IPS-18c (cell line): ENCODE data around the gene CTIF.

Experiments
- H3K4me3 ChIP-seq: 2 replicates; pipeline ENCODE4 v1.7.0; 2013; ENCODE audit warnings: low read depth, mild to moderate bottlenecking, low read length, moderate library complexity; ENCODE audit not compliant: insufficient read depth
- H3K9me3 ChIP-seq: one replicate; pipeline ENCODE4 v1.6.1; 2013; ENCODE audit warnings: mild to moderate bottlenecking, low read length, moderate library complexity; ENCODE audit not compliant: control insufficient read depth, insufficient read depth

CTIF gene

DNA sequence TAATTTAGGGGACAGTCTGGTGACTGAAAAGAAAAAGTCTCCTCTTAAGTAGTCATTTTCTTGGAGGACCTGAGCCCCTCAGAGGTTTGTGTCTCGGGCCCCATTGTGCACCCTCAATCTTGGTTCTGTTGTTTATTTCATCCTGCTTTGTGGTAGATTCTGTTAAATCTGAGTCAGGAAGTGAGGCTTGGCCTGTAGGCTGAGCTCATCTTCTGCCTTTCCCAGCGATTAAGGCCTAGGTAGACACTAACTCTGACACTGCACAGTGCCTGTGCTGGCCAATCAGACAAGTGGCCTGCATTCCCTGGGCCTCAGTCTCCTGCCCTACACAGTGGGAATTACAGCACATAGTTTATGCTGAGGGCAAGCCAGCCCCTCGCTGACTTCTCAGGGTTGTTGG lies 80.2 kb downstream of the CTIF start:
- H3K9me3 ChIP-seq = peaks cover 2% of the 10 kb centered on the region
- H3K4me3 ChIP-seq = no peak overlapping the region

DNA sequence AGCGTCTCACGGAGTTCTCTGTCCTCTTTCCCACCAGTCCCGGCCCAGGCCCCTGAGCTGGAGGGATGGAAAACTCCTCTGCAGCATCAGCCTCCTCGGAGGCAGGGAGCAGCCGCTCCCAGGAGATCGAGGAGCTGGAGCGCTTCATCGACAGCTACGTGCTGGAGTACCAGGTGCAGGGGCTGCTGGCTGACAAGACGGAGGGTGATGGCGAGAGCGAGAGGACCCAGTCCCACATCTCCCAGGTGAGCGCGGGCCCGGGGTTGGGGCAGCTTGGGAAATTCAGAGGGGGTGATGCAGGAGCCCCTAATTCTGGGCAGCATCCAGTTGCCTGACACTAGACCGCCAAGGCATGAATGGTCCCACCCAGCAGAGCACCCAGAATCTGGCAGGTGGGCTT lies 80.7 kb downstream of the CTIF start:
- Histone ChIP-seq H3K9me3 (peaks cover 2% of the 10 kb centered on the region), H3K4me3 (no peak overlapping the region)

DNA sequence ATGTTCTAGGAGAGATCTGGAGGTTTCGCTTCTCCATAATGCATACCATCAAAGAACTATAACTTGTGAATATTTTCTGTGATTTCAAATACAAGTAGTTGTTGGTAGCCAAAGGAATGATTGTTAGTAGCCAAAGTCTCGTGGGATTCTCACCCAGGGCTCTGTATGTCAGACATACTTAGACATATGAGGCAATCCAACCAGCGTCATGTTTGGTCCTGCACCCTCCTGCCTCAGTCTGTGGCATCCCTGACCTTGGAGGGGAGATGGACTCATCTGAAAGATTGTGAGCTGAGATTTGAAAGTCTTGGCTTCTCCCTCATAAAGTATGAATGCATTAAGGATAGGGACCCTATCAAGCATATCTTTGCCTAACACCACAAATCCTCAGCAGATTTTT lies 81.2 kb downstream of the CTIF start:
- Histone ChIP-seq H3K4me3 (no peak overlapping the region), H3K9me3 (peaks cover 2% of the 10 kb centered on the region)

DNA sequence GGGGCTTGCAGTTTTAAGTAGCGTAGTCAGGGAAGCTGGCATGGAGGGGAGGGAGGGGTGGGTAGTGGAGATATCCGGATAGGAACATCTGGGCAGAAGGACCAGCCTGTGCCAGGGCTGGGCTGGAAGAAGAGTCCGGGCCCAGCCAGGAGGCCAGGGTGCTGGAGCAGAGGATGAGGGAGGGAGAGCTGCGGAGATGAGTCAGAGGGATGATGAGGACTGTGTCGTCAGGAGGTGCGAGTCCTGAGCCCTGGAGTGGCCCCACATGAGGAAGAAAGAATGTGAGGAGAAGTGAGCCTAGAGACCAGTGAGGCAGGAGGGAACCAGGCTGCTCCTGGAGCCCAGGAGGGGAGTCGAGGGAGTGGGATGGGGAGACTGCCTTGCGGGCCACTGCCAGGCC lies 82.4 kb downstream of the CTIF start:
- Histone ChIP-seq H3K9me3 (peaks cover 2% of the 10 kb centered on the region), H3K4me3 (no peak overlapping the region)

DNA sequence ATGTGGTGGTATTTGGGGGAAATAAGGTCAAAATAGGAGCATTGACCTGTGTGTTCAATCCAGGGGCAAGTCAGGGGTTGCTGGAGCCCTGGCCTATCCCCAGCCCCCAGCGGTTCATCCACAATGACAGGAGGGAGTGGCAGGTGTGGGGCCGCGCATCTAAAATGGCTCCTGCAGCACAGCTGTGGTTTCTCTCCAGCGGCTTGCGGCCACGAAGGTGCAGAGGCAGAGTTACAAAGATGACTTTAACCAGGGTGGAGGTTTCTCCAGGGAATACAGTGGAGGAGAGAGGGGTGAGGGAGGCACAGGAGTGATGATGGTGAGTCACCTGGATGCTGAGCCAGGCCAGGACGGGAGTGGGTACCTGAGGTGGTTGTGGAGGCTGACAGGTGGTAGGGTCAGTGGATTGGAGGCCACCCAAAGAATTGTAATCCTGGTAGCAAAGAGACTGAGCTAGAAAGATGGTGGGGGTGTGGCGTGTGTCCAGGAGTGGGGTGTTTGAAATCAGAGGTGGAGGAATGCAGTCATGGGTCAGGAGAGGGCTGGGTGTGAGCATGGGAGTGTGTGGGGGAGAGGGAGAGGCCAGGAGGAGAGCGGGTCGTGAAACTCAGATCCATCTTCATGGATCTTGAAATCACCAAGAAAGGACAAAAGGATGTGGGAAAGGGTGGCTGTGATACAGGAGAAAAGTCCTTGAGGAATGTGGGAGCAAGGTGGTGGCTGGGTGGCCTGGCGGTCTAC lies 83.2 kb downstream of the CTIF start:
- no peak overlapping the region for H3K4me3 ChIP-seq
- H3K9me3 ChIP-seq = peaks cover 2% of the 10 kb centered on the region

DNA sequence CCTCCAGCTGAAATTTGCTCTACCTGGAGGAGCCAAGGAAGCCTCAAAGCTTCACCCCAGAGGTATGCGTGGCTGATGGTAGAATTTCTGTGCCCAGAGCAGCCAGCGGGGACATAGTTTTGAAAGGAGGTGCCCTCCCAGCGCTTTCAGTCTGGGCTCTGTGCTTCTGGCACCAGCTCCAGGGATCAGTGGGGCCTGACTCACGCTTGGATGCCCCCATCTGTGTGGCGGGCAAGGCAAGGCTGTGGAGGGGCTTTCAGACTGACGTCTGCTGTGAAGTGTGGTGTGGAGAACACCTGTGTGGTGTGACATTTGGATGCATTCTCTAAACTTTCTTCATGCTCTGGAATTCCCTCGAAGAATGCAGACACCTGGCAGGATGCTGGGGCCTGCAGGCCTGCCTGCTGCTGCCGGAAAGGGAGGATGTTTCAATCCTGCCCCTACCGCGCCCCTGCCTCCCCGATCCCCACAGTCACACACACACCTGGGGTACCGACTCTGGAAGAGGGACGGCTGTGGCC lies 84.1 kb downstream of the CTIF start:
- peaks cover 2% of the 10 kb centered on the region for H3K9me3 ChIP-seq
- no peak overlapping the region for H3K4me3 ChIP-seq

DNA sequence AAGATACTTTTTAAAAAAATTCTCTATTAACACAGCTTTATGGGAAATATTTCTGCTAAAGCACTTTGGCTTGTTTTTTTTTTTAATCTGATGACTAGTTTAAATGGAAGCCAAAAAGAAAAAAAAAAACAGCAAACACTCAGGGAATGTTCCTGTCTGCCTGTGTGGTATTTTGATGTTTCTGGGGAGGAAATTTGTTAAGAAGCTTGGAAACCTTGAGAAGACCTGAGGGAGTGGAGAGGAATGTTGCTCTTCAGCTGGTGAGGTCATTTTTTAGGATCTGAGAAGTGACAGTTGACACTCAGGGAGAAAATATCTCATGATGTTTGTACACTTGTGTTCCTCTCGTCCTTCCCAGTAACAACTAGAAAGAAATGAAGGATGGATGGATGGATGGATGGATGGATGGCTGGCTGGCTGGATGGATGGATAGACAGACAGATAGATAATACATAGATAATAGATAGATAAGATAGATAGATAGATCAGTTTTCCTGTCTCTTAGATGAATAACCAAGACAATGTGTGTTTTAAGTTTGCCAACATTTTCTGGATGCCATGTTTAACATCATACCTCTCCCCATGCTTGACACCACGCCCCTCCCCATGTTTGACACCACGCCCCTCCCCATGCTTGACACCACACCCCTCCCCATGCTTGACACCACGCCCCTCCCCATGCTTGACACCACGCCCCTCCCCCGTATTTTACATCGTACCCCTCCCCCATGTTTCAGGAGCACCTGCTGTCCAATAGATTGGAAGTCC lies 84.8 kb downstream of the CTIF start:
- H3K9me3 ChIP-seq = peaks cover 2% of the 10 kb centered on the region
- no peak overlapping the region for H3K4me3 ChIP-seq

DNA sequence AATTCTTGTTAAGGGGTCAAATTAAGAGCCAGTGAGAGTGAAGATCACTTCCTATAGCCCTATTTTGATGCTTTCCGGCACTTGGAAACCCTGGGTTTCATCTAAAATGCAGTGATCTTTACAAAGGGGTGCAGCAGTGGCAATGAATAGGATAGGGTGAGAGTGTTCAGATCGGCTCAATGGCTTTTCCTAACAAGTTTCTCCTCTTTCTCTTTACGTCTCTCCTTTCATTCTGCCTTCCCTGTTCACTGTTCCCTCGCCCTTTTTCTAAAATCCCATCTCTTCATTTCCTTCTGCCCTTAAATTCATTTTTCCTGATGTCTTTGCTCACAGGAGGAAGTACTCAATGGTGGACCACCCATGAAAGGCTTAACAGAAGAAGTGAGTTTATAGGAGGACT lies 86.0 kb downstream of the CTIF start:
- Histone ChIP-seq H3K4me3 (no peak overlapping the region), H3K9me3 (peaks cover 2% of the 10 kb centered on the region)

DNA sequence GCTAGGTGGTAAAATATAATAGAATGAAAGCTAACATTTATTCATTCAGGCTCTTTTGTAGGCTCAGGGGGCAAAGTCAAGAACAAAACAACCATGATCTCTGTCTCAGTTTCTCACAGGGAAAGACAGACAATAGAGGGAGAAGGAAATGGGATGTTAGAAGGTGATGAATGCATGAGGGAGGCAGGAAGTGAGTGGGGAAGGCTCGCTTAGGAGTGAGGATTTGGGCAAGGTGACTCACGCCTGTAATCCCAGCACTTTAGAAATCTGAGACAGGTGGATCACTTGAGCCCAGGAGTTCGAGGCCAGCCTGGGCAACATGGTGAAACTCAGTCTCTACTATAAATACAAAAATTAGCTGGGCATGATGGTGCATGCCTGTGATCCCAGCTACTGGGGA lies 88.4 kb downstream of the CTIF start:
- Histone ChIP-seq H3K9me3 (peaks cover 2% of the 10 kb centered on the region), H3K4me3 (no peak overlapping the region)

DNA sequence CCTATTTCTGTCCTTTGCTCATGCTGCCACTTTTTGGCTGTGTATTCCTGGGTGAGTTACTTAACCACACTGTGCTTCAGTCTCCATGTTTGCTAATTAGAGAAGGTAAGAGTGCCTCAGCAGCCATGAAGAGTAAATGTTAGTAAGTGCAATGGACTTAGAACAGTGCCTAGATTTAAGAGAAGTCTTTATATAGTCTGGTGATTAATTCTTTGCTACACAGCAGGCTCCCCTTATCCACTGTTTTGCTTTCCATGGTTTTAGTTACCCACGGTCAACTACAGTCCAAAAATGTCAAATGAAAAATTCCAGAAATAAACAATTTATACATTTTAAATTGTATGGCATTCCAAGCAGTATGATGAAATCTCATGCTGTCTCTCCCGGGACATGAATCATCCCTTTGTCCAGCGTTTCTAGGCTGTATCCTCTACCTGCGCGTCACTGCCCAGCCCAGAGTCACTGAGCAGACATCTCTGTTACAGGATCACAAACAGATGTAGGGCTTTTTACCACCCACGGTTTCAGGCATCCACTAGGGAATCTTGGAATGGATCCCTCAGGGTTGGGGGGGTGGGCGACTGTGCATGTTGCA lies 91.0 kb downstream of the CTIF start:
- no peak overlapping the region for H3K4me3 ChIP-seq
- H3K9me3 ChIP-seq = no peaks in the 10 kb centered on the region

DNA sequence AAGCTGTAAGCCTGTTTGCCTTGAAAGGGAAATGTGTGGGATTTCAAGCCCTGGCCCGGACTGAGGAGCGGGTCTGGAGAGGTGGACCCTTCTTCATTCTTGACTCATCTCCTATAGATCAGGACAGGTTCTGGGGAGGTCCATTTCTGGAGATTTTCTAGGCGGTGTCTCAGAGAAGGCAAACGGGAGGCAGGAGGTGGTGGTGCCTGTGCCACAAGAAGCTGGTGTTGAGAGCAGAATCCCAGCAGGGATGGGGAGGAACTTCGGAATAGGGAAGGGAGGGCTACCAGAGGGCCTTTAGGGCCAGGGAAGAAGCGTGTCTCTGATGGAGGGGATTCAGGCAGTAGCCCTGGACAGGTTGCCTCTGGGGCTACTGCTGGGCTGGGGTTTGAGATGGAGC lies 93.0 kb downstream of the CTIF start:
- no peak overlapping the region for H3K4me3 ChIP-seq
- H3K9me3 ChIP-seq = no peaks in the 10 kb centered on the region

DNA sequence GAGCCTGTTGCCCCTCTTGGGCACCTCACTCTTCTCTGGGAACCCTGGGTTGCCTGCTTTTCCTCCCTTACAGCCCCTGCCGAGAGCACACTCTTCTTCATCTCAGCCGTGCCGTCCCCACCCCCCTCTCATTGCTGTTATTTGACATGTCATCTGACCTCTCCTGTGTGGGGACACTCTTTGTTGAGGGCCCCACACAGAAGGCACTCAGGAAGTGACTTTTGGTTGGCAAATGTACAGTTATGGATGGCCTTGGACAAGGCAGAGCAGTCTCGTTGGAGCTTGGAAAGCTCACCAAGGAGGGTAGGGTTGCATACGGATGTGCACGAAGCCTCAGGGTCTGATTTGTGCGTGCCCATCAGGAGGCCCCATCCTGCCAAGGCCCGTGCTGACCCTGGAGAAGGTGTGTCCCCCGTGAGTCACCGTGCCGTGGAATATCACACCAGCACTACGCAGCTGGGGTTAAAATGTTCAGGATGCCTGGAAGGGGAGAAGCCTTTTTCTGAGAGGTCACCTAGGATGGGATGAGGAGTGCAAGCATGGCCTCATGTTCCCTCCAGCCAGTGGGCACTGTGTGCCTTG lies 93.9 kb downstream of the CTIF start:
- Histone ChIP-seq H3K4me3 (no peak overlapping the region), H3K9me3 (no peaks in the 10 kb centered on the region)

DNA sequence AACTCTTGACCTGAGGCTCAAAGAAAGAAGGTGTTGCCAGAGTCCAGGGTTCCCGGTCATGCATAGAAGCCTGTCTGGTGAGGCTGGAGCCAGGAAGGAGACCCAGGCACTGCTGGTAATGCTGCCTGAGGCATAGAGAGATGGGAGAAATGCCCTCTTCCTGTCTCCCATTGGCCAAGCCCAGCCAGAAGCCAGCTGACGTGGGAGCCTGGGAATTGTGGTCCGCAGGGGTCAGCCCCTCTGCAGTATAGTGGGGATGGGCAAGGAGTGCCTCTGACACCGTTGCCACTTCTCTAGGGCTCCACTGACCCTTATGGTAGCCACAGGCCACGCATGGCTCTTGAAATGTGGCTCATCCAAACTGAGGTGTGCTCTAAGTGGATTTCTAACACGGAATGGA lies 95.7 kb downstream of the CTIF start:
- Histone ChIP-seq H3K9me3 (no peaks in the 10 kb centered on the region), H3K4me3 (no peak overlapping the region)

DNA sequence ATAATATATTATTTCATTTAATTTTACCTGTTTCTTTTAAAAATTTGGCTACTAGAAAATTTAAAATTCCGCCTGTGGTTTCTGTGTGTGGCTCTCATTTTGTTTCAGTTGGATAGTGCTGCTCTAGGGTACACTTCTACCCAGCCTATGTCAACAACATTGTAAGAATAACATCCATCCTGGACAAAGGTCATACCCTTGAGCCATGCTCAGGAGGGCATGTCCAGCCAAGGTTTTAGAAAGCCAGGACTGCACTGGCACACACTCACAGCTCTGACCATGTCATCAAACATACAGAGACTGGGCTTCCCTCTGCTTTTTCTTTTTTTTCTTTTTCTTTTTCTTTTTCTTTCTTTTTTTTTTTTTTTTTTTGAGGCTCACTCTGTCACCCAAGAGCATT lies 96.1 kb downstream of the CTIF start:
- Histone ChIP-seq H3K9me3 (no peaks in the 10 kb centered on the region), H3K4me3 (no peak overlapping the region)

DNA sequence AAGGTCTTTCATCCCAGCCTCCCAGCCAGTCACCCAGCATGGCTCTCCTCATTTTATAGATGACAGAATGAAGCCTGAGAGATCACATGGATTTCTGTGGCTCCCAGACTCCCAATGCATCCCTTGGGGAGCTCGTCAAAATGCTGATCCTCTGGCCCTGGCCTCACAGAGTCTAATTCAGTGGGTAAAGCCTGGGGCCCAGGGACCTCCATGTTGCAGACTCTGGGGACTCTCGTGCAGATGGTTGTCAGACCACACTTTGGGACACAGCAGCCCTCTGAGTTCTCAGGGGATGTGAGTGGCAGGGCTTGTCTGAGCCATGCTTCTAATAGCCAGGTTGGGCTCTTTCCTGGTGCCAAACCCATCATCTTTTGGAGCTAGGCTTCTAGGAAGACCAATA lies 97.0 kb downstream of the CTIF start:
- H3K9me3 ChIP-seq = no peaks in the 10 kb centered on the region
- no peak overlapping the region for H3K4me3 ChIP-seq

DNA sequence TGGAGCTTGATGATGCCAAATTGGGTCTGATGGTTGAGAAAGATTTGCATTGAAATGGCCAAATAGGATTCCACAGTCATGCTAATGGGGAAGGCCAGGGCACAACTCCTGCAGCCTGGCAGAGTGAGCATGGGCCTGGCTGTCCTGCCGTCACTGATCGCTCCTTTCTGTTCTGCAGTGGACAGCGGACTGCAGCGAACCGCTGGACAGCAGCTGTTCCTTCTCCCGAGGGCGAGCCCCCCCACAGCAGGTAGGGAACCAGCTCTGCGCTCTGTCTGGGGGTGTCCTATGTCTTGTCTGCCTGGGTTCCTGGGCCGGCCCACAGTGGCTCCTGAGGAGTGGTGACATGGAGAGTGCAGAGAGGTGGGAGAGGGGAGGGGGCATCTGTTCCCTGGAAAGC lies 97.6 kb downstream of the CTIF start:
- H3K4me3 ChIP-seq = no peak overlapping the region
- H3K9me3 ChIP-seq = no peaks in the 10 kb centered on the region

DNA sequence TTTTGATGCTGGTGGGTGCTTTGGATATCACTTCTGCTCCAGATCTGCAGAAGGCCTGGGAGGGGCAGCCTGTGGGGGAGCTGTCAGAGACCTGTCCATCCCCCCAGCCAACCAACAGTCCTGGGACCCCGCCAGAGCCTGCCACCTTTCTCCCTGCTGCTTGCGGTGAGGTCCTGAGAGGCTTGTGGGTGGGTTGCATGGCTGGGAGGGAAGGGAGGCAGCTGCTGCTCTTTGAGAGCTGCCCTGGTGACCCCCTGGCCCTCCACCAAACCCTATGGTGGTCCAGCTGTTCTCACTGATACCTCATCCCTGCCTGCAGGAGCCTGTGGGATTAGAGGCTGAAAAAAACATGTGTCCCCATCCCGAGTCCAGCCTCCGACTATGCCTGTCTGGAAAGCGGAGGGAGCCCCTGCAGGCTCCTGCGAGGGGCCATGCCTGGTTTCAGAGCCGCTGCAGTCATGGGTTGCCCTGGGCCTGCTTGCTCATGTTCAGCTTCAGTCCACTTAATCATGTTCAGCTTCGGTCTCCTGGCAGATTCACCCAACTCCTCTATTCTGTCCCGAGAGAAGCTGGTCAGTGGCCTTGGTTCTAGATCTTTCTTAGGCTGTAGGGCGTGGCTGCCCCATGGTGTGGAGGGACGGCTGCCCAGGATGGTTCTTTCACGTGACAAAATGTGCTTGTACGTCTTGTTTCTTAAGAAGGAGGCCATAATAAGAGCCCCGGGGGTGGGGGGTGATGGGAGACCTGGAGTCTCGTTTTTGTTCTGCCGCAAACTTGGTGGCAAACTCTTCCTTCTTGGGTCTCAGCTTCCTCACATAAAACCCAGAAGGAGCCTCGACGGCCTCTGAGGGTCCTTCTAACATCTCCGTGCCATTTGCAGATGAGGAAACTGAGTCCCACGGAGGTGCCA lies 98.5 kb downstream of the CTIF start:
- Histone ChIP-seq H3K4me3 (no peak overlapping the region), H3K9me3 (no peaks in the 10 kb centered on the region)
